Brain microvascular endothelial cell (primary cell): Measurements from ENCODE around the gene ZBTB40.

Experiments
- DNase-seq: peaks from one replicate; pipeline ENCODE4 v3.0.0-alpha.2; 2020
- H3K27ac ChIP-seq: fragments of 250-450 bp; sonication (Bioruptor Pico); 2 replicates; pipeline ENCODE4 v1.5.1; 2020; ENCODE audit warnings: mild to moderate bottlenecking, moderate library complexity
- H3K27me3 ChIP-seq: fragments of 250-450 bp; sonication (Bioruptor Pico); replicated peaks from 2 replicates; pipeline ENCODE4 v1.5.1; 2020; ENCODE audit warnings: mild to moderate bottlenecking
- H3K36me3 ChIP-seq: fragments of 250-450 bp; sonication (Bioruptor Pico); replicated peaks from 2 replicates; pipeline ENCODE4 v1.5.1; 2020; ENCODE audit warnings: mild to moderate bottlenecking
- H3K4me3 ChIP-seq: 2 replicates; pipeline ENCODE4 v1.5.1; 2011; ENCODE audit warnings: low read depth, mild to moderate bottlenecking, control low read depth, low read length, moderate library complexity
- in situ Hi-C: cut with HindIII; loops from 2 replicates; pipeline ENCODE4 v1.10.0; 2017; ENCODE audit warnings: low sequenced_read_pairs, low pct_ligation_motif_present
- TF ChIP-seq, protein P1 (sequence below): IDR thresholded peaks from 2 replicates; pipeline ENCODE4 v1.5.1; 2011; ENCODE audit warnings: low read depth, mild to moderate bottlenecking, moderate library complexity, low read length, control low read depth, inconsistent platforms; ENCODE audit errors: missing control alignments

ZBTB40 gene, protein sequence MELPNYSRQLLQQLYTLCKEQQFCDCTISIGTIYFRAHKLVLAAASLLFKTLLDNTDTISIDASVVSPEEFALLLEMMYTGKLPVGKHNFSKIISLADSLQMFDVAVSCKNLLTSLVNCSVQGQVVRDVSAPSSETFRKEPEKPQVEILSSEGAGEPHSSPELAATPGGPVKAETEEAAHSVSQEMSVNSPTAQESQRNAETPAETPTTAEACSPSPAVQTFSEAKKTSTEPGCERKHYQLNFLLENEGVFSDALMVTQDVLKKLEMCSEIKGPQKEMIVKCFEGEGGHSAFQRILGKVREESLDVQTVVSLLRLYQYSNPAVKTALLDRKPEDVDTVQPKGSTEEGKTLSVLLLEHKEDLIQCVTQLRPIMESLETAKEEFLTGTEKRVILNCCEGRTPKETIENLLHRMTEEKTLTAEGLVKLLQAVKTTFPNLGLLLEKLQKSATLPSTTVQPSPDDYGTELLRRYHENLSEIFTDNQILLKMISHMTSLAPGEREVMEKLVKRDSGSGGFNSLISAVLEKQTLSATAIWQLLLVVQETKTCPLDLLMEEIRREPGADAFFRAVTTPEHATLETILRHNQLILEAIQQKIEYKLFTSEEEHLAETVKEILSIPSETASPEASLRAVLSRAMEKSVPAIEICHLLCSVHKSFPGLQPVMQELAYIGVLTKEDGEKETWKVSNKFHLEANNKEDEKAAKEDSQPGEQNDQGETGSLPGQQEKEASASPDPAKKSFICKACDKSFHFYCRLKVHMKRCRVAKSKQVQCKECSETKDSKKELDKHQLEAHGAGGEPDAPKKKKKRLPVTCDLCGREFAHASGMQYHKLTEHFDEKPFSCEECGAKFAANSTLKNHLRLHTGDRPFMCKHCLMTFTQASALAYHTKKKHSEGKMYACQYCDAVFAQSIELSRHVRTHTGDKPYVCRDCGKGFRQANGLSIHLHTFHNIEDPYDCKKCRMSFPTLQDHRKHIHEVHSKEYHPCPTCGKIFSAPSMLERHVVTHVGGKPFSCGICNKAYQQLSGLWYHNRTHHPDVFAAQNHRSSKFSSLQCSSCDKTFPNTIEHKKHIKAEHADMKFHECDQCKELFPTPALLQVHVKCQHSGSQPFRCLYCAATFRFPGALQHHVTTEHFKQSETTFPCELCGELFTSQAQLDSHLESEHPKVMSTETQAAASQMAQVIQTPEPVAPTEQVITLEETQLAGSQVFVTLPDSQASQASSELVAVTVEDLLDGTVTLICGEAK

GRCh38 chr1:22451702-22452480, at the start of gene ZBTB40:
TSS of gene ZBTB40 (plus strand) at chr1:22451851. CDS start at chr1:22489949, 38,098 bp downstream.
- Histone ChIP-seq H3K27ac (peak within 1 kb of the TSS; percentile 70), H3K4me3 (peak within 1 kb of the TSS; percentile 88), H3K36me3 (no peaks in the 10 kb centered on the region), H3K27me3 (no peaks in the 10 kb centered on the region)
- peak; percentile 97 for DNase-seq
- in situ Hi-C loops, result no loop called here
- TF ChIP-seq, protein P1, sequence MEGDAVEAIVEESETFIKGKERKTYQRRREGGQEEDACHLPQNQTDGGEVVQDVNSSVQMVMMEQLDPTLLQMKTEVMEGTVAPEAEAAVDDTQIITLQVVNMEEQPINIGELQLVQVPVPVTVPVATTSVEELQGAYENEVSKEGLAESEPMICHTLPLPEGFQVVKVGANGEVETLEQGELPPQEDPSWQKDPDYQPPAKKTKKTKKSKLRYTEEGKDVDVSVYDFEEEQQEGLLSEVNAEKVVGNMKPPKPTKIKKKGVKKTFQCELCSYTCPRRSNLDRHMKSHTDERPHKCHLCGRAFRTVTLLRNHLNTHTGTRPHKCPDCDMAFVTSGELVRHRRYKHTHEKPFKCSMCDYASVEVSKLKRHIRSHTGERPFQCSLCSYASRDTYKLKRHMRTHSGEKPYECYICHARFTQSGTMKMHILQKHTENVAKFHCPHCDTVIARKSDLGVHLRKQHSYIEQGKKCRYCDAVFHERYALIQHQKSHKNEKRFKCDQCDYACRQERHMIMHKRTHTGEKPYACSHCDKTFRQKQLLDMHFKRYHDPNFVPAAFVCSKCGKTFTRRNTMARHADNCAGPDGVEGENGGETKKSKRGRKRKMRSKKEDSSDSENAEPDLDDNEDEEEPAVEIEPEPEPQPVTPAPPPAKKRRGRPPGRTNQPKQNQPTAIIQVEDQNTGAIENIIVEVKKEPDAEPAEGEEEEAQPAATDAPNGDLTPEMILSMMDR, result no peak

DNA sequence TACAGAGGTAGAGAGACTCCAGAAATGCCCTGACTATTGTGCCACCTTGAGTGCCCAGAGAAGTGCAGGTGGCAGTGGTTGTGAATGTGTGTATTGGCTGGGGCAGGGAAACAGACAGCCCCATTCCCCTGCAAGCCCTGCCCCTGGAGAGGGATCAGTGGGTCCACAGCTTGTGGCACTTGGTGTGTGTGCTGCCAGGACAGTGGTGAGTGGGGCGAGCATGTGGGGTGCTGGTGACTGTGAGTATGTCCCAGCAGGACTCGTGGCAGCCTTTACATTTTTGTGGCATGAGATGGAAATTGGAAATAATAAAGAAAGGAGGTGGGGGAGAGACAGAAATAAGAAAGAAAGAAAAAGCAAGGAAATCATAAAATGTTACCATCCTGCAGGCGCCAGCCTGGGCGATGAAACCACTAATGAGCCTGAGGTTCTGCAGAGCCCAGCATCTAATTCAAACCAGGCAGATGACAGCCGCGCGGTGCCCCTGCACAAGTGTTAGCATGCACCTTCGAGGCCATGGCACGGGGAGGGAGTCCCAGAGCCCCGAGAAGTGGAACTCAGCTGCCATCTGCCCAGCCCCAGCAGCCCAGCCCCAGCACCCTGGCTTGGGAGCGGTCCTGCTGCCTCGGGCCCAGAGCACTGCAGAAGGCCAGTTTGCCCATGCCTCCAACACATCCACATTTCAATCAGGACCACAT, 49.1 kb upstream of the ZBTB40 start:
- no peak for DNase-seq
- Histone ChIP-seq H3K27ac (no peak overlapping the region), H3K27me3 (peaks cover 16% of the 10 kb centered on the region), H3K36me3 (no peaks in the 10 kb centered on the region), H3K4me3 (no peak overlapping the region)
- TF ChIP-seq, protein P1, result no peak
- in situ Hi-C loops, result no loop called here

DNA sequence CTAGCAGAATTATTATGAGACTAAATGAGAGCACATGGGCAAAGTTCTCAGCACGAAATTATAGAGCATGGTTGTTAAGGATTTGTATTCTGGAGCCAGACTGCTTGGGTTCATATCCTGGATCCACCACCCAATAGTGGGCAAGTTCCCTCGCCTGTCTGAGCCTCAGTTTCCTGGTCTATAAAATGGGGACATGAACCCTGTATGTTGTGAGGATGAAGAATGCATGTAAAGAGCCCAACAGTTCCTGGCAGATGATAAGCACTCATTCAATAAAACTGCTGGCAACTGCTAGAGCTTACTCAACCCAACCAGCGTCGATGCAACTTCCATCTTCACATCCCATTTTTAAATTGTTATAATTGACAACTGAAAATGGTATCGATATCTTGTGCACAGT, 47.2 kb upstream of the ZBTB40 start:
- no peak for DNase-seq
- H3K27ac ChIP-seq, result no peak overlapping the region
- peaks cover 7% of the 10 kb centered on the region for H3K27me3 ChIP-seq
- in situ Hi-C loops, result no loop called here
- no peaks in the 10 kb centered on the region for H3K36me3 ChIP-seq
- H3K4me3 ChIP-seq, result no peak overlapping the region
- TF ChIP-seq, protein P1, result no peak

DNA sequence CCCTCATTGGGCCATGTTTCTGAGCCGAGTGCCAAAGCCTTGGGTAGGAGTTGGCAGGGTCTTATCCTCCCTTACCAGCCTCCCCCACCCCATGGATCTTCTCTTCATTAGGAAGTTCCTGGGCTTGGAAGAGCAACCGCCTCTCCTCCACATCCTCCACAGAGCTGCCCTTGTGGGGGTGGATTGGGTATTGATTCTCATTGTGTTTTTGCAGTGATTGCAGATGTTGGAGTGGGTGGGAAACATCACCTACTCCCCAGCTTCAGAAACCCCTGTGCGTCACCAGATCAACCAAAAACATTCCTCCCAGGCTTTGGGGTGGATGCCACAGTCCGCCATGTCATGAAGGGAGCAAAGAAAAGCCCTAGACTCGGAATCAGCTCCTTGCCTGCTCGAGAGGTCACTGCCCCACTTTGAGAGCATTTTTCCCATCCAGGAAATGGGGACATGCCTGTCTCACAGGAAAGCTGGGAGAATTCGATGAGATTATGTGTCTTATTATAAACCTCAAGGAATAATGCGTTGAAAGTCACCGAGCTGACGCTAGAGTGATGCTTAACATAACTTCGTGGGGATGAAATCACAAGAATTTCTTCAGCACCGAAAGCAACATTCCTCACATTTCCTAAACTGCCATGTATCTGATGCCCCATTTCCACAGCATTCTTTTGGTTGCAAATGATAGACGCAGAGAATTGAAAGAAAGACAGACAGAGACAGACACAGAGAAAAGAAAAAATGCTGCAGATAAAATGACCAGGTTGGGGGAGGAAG, 44.7 kb upstream of the ZBTB40 start:
- TF ChIP-seq, protein P1, result no peak
- peak; percentile 66 for DNase-seq
- no peak overlapping the region for H3K4me3 ChIP-seq
- H3K27ac ChIP-seq, result no peak overlapping the region
- peaks cover 1% of the 10 kb centered on the region for H3K27me3 ChIP-seq
- H3K36me3 ChIP-seq, result no peaks in the 10 kb centered on the region
- in situ Hi-C loops, result no loop called here
